ENCODE measurements around the gene KRT72.

KRT72 gene

DNA sequence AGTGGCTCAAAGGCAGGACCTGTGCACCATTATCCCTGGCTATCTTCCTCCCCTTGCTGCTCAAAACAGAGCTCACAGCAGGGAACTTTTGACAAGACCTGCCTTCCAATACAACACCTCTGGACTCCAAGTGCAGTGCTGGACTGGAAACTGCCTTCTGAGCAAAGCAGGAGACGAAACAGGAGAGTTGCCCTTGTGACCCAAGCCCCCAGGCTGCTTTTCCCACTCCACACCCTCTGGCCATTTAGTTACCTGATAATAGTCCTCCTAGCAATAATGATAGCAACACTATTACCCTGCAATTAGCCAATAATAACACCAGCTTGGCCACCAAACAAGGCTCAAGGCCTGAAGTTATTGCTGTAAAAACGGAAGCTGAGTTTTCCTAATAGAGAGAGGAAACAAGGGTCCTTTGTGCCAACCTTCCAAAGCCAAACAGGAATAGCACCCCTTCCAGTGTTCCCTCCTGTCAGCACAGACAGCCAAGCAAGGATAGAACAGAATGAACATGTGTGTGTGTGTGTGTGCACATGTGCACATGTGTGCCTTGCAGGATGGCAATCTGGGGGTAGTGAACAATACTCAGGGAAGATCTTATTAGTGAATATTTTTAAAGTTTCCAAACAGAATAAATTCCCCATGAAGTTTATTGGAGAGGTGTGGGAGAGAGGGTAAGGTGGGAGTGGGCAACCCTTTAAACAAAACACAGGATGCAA, 26.3 kb upstream of the KRT72 start:
- ChIA-PET CTCF (interaction anchor here (1.0 kb wide), 1 partner anchor 17 kb away, joined by 5 read pairs; no protein-coding TSS in a partner anchor), POLR2A (no interaction called here)
- TF ChIP-seq, protein P1, sequence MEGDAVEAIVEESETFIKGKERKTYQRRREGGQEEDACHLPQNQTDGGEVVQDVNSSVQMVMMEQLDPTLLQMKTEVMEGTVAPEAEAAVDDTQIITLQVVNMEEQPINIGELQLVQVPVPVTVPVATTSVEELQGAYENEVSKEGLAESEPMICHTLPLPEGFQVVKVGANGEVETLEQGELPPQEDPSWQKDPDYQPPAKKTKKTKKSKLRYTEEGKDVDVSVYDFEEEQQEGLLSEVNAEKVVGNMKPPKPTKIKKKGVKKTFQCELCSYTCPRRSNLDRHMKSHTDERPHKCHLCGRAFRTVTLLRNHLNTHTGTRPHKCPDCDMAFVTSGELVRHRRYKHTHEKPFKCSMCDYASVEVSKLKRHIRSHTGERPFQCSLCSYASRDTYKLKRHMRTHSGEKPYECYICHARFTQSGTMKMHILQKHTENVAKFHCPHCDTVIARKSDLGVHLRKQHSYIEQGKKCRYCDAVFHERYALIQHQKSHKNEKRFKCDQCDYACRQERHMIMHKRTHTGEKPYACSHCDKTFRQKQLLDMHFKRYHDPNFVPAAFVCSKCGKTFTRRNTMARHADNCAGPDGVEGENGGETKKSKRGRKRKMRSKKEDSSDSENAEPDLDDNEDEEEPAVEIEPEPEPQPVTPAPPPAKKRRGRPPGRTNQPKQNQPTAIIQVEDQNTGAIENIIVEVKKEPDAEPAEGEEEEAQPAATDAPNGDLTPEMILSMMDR (IDR thresholded peaks at IDR 0.05; ENCODE audit: control extremely low read depth, extremely low read depth, low read depth, missing control alignments), result no peak
- DNase-seq (ENCODE audit: extremely low spot score), result no peak

DNA sequence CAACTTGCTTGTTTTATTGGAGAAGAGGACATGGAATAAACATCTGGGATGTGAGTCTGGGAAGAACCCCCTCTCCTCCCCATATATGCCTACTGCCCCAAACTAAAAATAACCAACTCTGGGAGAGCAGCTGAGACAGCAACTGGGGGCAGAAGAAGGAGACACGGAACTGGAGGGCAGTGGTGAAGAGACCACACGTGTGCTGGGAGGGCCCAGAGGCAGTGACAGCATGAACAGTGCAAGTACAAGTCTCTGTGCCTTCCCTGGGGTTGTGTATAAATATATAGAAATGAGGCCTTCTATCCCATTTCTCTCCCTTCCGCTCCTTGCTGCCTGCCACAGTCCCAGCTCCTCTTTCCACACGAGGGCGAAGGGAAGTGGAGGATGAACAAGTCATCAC, 21.1 kb upstream of the KRT72 start:
- TF ChIP-seq, protein P1 (IDR thresholded peaks at IDR 0.05; ENCODE audit: control extremely low read depth, extremely low read depth, low read depth, missing control alignments), result no peak
- ChIA-PET CTCF (no interaction called here), POLR2A (no interaction called here)
- DNase-seq (ENCODE audit: extremely low spot score), result no peak

DNA sequence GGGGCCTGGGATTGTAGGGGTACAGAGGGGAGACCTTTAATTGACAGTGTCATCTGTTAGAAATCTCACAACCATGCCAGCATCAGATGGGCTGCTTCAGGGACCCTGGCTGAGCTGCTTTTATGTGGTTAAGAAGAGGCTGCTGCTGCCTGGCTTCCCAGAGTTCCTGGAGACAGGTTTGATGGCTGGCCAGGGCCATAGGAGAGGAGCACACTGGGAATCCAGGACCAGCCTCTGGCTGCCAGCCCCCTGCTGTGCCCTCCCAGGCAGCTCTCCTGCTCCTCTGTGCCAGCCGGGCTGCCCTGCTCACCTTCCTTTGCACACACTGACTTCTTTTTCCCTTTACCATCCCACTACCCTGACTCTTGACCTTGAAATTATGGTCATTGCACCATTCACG, 17.6 kb upstream of the KRT72 start:
- TF ChIP-seq, protein P1 (IDR thresholded peaks at IDR 0.05; ENCODE audit: control extremely low read depth, extremely low read depth, low read depth, missing control alignments), result no peak
- ChIA-PET POLR2A (no interaction called here), CTCF (interaction anchor here (1.2 kb wide), 1 partner anchor 13 kb away, joined by 3 read pairs; no protein-coding TSS in a partner anchor)
- no peak for DNase-seq (ENCODE audit: extremely low spot score)

DNA sequence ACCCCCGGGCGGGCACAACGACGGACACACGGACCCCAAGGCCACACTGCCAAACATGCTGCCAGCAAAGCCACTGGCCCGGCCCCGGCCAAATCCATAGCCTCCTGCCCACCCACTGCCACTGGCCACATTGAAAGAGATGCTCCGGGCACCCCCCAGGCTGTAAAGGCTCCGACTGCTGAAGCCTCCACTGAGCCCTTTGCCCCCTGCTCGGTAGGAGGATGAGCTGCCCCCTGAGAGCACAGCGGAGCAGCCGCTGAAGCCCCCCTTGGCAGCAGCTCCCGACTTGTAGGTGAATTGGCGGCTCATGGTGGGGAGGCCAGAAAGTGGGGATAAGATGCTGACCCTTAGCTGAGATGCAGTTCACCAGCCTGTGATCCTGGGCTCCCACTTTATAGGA, 17.0 kb upstream of the KRT72 start, which contains the start of gene KRT73:
KRT73 (minus strand) TSS at position 344 of the 400 bp plus-strand sequence; CDS start at position 309, 35 bp downstream.
- no peak for DNase-seq (ENCODE audit: extremely low spot score)
- ChIA-PET CTCF (interaction anchor here (1.2 kb wide), 1 partner anchor 14 kb away, joined by 3 read pairs; no protein-coding TSS in a partner anchor), POLR2A (no interaction called here)
- TF ChIP-seq, protein P1 (IDR thresholded peaks at IDR 0.05; ENCODE audit: control extremely low read depth, extremely low read depth, low read depth, missing control alignments), result no peak

DNA sequence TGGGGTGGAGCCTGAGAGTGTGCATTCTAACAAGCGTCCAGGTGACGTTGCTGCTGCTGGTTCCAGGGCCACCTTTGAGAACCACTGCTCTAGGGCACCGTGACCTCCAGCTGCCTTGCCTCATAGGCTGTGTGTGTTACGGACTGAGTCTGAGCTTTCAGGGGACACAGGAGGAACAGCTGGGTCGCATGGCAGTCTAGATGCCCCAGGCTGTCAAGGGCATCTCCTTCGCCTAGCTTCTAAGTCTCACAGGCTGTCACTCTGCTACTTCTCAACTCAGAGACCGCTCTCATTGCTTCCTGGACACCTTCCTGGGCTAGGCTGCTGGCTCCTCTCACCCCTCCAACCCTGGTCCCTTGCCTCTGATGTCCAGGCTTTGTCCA, 16.1 kb upstream of the KRT72 start:
- TF ChIP-seq, protein P1 (IDR thresholded peaks at IDR 0.05; ENCODE audit: control extremely low read depth, extremely low read depth, low read depth, missing control alignments), result no peak
- POLR2A ChIA-PET, result no interaction called here
- CTCF ChIA-PET, result no interaction called here
- DNase-seq (ENCODE audit: extremely low spot score), result no peak

DNA sequence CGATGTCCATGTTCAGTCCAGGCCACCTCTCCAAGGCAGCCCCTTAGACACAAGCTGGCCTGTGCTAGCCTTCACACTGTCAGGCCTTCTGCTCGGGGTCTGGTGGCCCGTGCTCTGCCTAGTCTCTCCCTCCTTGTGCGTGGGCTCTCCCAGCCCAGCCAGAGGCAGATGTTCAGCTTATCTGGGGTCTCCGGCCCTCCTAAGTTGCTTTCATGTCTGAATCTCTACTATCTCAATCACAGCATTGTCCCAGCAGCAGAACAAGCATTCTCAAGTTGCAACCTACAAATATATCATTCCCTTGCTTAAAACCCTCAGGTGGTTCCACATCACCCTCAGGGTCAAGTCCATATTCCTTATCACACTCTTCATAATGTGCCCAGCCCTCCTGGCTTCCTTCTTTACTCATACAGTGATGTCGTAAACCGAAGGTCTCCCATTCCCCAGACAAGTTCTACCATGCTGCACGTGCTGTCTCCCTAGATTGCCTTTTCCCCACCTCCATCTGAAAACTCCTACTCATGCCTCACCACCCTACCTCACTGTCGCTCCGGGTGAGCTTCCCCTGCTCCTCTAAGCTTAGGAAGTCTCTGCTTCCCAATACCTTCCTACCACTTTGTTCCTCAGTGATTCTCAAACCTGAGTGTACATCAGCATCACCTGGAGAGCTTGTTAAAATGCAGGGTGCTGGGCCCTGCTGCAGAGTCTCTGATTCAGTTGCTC, 15.6 kb upstream of the KRT72 start:
- ChIA-PET CTCF (no interaction called here), POLR2A (no interaction called here)
- TF ChIP-seq, protein P1 (IDR thresholded peaks at IDR 0.05; ENCODE audit: control extremely low read depth, extremely low read depth, low read depth, missing control alignments), result no peak
- no peak for DNase-seq (ENCODE audit: extremely low spot score)

Measured in GM10248 (cell line).